HL-60 (cell line): ENCODE results near the gene HRG.
"Not testable (repeated sequence)": the region's sequence is repeated elsewhere in the genome, so short reads cannot be mapped to it uniquely, and the experiment has no call there.

Experiments used
- DNase-seq, 2 experiments: peaks; one replicate each; pipeline ENCODE4 v3.0.0-alpha.2; 2010 to 2020; ENCODE audit warnings: low read depth in 1 of 2, low spot score in 1 of 2
- H3K27ac ChIP-seq: fragments of 250-450 bp; sonication (Bioruptor Pico); replicated peaks from 2 replicates; pipeline ENCODE4 v1.5.1; 2020; ENCODE audit warnings: mild to moderate bottlenecking, moderate library complexity
- H3K27me3 ChIP-seq: fragments of 250-450 bp; sonication (Bioruptor Pico); 2 replicates; pipeline ENCODE4 v1.5.1; 2021; ENCODE audit warnings: mild to moderate bottlenecking, moderate library complexity; ENCODE audit not compliant: insufficient read depth, poor library complexity, severe bottlenecking
- H3K4me3 ChIP-seq: replicated peaks from 2 replicates; pipeline ENCODE4 v1.5.1; 2011; ENCODE audit warnings: mild to moderate bottlenecking, control low read depth, low read length; ENCODE audit not compliant: insufficient read depth
- CTCF ChIP-seq: IDR thresholded peaks from one replicate; pipeline ENCODE4 v1.5.1; 2011; ENCODE audit warnings: low read length, control low read depth, inconsistent platforms; ENCODE audit not compliant: insufficient read depth
- GABPA ChIP-seq: IDR thresholded peaks from 2 replicates; pipeline ENCODE4 v1.6.1; 2012; ENCODE audit warnings: low read depth
- POLR2AphosphoS5 ChIP-seq: IDR thresholded peaks from 2 replicates; pipeline ENCODE4 v1.6.1; 2012; ENCODE audit warnings: low read depth
- REST ChIP-seq: IDR thresholded peaks from 2 replicates; pipeline ENCODE4 v1.6.1; 2012; ENCODE audit warnings: low read depth; ENCODE audit not compliant: insufficient replicate concordance
- SPI1 ChIP-seq: IDR thresholded peaks from 2 replicates; pipeline ENCODE4 v1.6.1; 2012; ENCODE audit warnings: low read depth, mild to moderate bottlenecking, borderline replicate concordance

The HRG gene

GRCh38 chr3:186683979-186684378 is 18.2 kb downstream of the HRG start:
- peaks cover 1% of the 10 kb centered on the region for H3K27me3 ChIP-seq
- H3K27ac ChIP-seq, result no peak overlapping the region
- TF ChIP-seq CTCF (no peak), REST (no peak)
- no peak overlapping the region for H3K4me3 ChIP-seq
- no peak for DNase-seq

- H3K4me3 ChIP-seq, DNase-seq, H3K27ac ChIP-seq, H3K27me3 ChIP-seq: not testable (repeated sequence)
Observed at GRCh38 chr3:186686475-186686874, 20.7 kb downstream of the HRG start.

- TF ChIP-seq GABPA, result no peak
- no peak for TF ChIP-seq REST
- no peak for TF ChIP-seq POLR2AphosphoS5
- TF ChIP-seq SPI1, result no peak
- no peak for TF ChIP-seq CTCF
- Histone ChIP-seq H3K27me3 (peaks cover 3% of the 10 kb centered on the region), H3K4me3 (no peak overlapping the region), H3K27ac (no peak overlapping the region)
- DNase-seq, result no peak
Observed at GRCh38 chr3:186687120-186687651, 21.4 kb downstream of the HRG start.

GRCh38 chr3:186690304-186690703 is 24.5 kb downstream of the HRG start:
- H3K4me3 ChIP-seq, DNase-seq, H3K27me3 ChIP-seq, H3K27ac ChIP-seq: not testable (repeated sequence)

GRCh38 chr3:186691676-186692075 is 25.9 kb downstream of the HRG start:
- Histone ChIP-seq H3K27me3 (peaks cover 3% of the 10 kb centered on the region), H3K4me3 (no peak overlapping the region), H3K27ac (no peak overlapping the region)
- DNase-seq, result no peak
- TF ChIP-seq SPI1, result no peak
- TF ChIP-seq POLR2AphosphoS5, result no peak
- TF ChIP-seq CTCF, result no peak
- TF ChIP-seq REST, result no peak
- no peak for TF ChIP-seq GABPA
